Nephron (organoid): ENCODE results near the gene TEX11.
"Not testable (repeated sequence)": the region's sequence is repeated elsewhere in the genome, so short reads cannot be mapped to it uniquely, and the experiment has no call there.

Source experiments
- H3K27ac Mint-ChIP-seq, 3 experiments: 2 replicates each; pipeline ENCODE4 v1.8.0; 2020; ENCODE audit warnings: mixed read lengths in 3 of 3, mild to moderate bottlenecking in 2 of 3, moderate library complexity in 1 of 3
- H3K27me3 Mint-ChIP-seq: 2 replicates; pipeline ENCODE4 v1.8.0; 2021; ENCODE audit warnings: low read depth, mild to moderate bottlenecking, moderate library complexity, mixed read lengths
- H3K36me3 Mint-ChIP-seq: 2 replicates; pipeline ENCODE4 v1.8.0; 2020; ENCODE audit warnings: low read depth, mixed read lengths
- H3K4me1 Mint-ChIP-seq: 2 replicates; pipeline ENCODE4 v1.8.0; 2020; ENCODE audit warnings: mixed read lengths
- H3K4me3 Mint-ChIP-seq, 3 experiments: 2 replicates each; pipeline ENCODE4 v1.8.0; 2020; ENCODE audit warnings: mild to moderate bottlenecking in 3 of 3, mixed read lengths in 3 of 3, moderate library complexity in 2 of 3
- H3K9me3 Mint-ChIP-seq: 2 replicates; pipeline ENCODE4 v1.8.0; 2020; ENCODE audit warnings: mixed read lengths
- CTCF ChIP-seq, 3 experiments: fragments of 200-600 bp; sonication (generic); IDR thresholded peaks; one replicate each; pipeline ENCODE4 v1.5.0; 2021; ENCODE audit warnings: antibody characterized with exemption in 3 of 3; ENCODE audit not compliant: unreplicated experiment in 3 of 3

TEX11 gene

GRCh38 chrX:70720721-70721120, 187.8 kb downstream of the TEX11 start:
- Mint-ChIP-seq H3K27me3 (no peaks in the 10 kb centered on the region), H3K36me3 (no peaks in the 10 kb centered on the region), H3K27ac (no peak overlapping the region), H3K9me3 (peaks cover 5% of the 10 kb centered on the region), H3K4me1 (no peaks in the 10 kb centered on the region), H3K4me3 (no peak overlapping the region)
- TF ChIP-seq CTCF (IDR thresholded peaks at IDR 0.05; ENCODE audit: unreplicated experiment in 3 of 3): no peak

GRCh38 chrX:70711336-70711735, 197.2 kb downstream of the TEX11 start:
- H3K36me3 Mint-ChIP-seq, H3K4me3 Mint-ChIP-seq, H3K4me1 Mint-ChIP-seq, H3K27me3 Mint-ChIP-seq, H3K27ac Mint-ChIP-seq: not testable (repeated sequence)
- peaks cover 23% of the 10 kb centered on the region for H3K9me3 Mint-ChIP-seq

DNA sequence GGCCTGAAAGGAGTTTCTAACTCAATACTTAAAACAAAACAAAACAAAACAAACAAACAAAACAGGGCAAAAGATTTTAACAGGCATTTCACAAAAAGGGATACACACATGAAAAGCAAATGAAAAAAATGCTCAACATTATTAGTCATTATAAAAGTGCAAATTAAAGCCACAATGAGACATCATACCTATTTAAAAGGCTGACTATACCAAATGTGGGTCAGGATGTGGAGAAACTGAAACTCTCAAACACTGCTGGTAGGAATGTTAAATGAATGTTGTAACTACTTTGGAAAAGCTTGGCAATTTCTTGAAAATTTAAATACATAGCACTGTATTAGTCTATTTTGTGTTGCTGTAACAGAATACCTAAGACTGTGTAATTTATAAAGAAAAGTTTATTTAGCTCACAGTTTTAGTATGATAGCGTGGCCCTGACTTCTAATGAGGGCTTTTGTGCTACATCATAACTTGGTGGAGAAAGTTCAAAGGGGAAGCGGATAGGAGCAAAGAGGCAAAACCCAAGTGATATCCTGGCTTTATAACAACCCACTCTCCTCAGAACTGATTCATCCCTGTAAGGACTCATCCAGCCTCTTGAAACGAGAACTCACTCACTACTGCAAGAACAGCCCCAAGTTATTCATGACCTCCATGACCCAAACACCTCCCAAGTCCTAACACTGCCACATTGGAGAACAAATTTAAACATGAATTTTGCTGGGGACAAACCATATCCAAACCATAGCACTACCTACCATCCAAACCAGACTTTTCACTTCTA, 214.0 kb downstream of the TEX11 start:
- TF ChIP-seq CTCF (IDR thresholded peaks at IDR 0.05; ENCODE audit: unreplicated experiment in 3 of 3): no peak
- Mint-ChIP-seq H3K36me3 (no peaks in the 10 kb centered on the region), H3K27me3 (no peaks in the 10 kb centered on the region), H3K4me1 (no peaks in the 10 kb centered on the region), H3K27ac (no peak overlapping the region), H3K4me3 (no peak overlapping the region), H3K9me3 (peaks cover 3% of the 10 kb centered on the region)

DNA sequence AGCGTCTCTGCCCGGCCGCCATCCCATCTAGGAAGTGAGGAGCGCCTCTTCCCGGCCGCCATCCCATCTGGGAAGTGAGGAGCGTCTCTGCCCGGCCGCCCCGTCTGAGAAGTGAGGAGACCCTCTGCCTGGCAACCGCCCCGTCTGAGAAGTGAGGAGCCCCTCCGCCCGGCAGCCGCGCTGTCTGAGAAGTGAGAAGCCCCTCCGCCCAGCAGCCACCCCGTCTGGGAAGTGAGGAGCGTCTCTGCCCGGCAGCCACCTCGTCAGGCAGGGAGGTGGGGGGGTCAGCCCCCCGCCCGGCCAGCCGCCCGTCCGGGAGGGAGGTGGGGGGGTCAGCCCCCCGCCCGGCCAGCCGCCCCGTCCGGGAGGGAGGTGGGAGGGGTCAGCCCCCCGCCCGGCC, 229.1 kb downstream of the TEX11 start:
- H3K4me3 Mint-ChIP-seq, H3K27ac Mint-ChIP-seq, H3K36me3 Mint-ChIP-seq, H3K27me3 Mint-ChIP-seq, H3K4me1 Mint-ChIP-seq: not testable (repeated sequence)
- H3K9me3 Mint-ChIP-seq: peaks cover 14% of the 10 kb centered on the region

- Mint-ChIP-seq H3K4me3 (no peak overlapping the region), H3K9me3 (peaks cover 7% of the 10 kb centered on the region), H3K27ac (no peak overlapping the region), H3K4me1 (no peaks in the 10 kb centered on the region), H3K36me3 (no peaks in the 10 kb centered on the region), H3K27me3 (no peaks in the 10 kb centered on the region)
- no peak for TF ChIP-seq CTCF (IDR thresholded peaks at IDR 0.05; ENCODE audit: unreplicated experiment in 3 of 3)
Observed at GRCh38 chrX:70675284-70675683, 233.2 kb downstream of the TEX11 start.

DNA sequence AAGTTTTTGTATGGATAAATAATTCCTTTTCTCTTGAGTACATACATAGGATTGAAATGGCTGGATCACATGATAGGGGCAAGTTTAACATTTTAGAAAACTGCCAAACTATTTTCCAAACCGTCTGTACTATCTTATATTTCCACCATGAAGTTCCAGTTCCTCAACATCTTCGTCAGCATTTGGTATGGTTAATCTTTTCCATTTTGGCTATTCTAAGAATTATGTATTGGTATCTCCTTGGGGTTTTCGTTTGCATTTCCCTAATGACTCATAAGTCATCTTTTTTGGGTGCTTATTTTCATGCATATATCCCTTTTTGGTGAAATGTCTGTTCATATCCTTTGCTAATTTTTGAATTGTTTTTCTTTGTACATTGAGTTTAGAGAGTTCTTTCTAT, 236.2 kb downstream of the TEX11 start:
- no peak for TF ChIP-seq CTCF (IDR thresholded peaks at IDR 0.05; ENCODE audit: unreplicated experiment in 3 of 3)
- Mint-ChIP-seq H3K9me3 (peaks cover 7% of the 10 kb centered on the region), H3K4me3 (no peak overlapping the region), H3K27ac (no peak overlapping the region), H3K36me3 (no peaks in the 10 kb centered on the region), H3K4me1 (no peaks in the 10 kb centered on the region), H3K27me3 (no peaks in the 10 kb centered on the region)

DNA sequence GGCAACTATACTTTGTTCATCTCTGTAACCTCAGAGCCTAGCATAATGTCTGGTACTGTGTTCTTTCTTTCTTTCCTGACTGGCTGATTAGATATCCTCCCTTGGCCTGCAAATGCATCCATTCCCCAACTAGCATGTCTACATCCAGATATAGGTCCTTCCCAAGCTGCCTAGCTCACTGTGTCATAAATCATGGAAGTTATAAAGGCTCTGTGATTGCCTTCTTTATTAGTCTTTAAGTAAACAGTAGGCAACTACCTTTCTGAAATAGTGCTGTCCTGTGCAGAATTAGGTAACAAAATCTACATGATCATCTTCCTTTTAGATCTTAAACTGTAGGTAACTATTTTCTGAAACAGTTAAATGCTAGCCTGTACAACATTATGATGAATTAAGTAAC, 239.4 kb downstream of the TEX11 start:
- no peaks in the 10 kb centered on the region for H3K27me3 Mint-ChIP-seq
- TF ChIP-seq CTCF (IDR thresholded peaks at IDR 0.05; ENCODE audit: unreplicated experiment in 3 of 3): no peak
- H3K4me1 Mint-ChIP-seq: no peaks in the 10 kb centered on the region
- H3K9me3 Mint-ChIP-seq: no peaks in the 10 kb centered on the region
- no peaks in the 10 kb centered on the region for H3K36me3 Mint-ChIP-seq
- no peak overlapping the region for H3K4me3 Mint-ChIP-seq
- no peak overlapping the region for H3K27ac Mint-ChIP-seq
